Epidermal melanocyte (primary cell): ENCODE data around the gene HOXD8.

Experiments
- DNase-seq: peaks from one replicate; pipeline ENCODE4 v3.0.0; 2011; ENCODE audit warnings: low spot score; ENCODE audit not compliant: insufficient read length

HOXD8 gene

GRCh38 chr2:176102309-176102866, 27.1 kb upstream of the HOXD8 start:
- DNase-seq, result no peak

DNA sequence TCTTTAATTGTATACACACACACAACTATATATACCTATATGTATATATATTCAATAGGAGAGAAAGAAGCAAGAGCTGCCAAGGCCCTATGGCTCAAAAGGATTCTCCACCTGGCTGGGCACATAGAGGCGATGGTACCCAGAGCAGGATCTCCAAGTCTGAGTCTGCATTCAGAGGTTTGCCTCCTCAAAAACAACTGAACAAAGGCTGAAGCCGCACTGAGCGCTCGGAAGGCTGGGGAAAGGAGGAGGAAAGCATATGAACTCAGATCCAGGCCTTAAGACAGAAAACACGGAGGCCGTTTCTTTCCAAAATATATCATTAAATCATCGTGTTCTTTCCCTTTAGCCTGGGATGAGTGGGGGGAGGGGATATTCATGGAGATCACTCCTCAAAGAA, 26.3 kb upstream of the HOXD8 start:
- DNase-seq, result no peak

- no peak for DNase-seq
Measured at GRCh38 chr2:176103742-176104315, 25.7 kb upstream of the HOXD8 start.

DNA sequence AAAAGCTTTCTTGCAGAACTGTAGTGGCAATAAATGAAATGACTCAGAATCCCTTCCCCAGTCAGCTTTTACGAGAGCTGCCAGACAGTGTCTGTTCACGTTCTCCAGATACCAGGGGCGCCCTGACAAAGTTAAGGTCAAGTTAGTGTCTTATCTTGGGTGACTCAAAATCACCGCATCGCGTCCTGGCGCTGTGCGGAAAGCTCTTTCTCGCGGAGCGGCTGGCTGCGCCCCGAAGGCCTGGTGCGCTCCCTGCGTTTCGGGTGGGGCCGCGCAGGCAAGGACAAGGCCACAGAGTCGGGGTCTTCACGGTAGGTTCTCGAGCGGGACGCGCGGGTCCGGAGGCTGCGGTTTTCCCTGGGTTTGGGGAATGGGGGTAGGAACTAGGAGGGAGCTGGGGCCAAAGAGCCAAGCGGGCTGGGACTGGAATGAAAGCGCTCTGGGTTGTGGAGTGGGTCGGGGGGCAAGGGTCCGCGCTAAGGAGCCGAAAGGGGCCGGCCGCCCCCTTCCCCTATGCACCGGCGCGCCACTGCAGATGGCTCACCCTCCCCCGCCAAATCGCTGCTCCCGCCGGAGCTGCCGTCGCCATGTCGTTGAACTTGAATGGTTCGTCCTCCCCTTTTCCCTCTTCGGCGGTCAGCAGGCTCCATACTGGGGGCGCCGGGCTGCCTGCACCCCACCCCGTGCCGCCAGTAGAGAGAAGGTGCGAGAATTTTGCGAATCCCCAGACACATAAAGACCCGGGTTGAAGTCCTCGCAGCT, 25.0 kb upstream of the HOXD8 start:
- peak; percentile 71 for DNase-seq

DNA sequence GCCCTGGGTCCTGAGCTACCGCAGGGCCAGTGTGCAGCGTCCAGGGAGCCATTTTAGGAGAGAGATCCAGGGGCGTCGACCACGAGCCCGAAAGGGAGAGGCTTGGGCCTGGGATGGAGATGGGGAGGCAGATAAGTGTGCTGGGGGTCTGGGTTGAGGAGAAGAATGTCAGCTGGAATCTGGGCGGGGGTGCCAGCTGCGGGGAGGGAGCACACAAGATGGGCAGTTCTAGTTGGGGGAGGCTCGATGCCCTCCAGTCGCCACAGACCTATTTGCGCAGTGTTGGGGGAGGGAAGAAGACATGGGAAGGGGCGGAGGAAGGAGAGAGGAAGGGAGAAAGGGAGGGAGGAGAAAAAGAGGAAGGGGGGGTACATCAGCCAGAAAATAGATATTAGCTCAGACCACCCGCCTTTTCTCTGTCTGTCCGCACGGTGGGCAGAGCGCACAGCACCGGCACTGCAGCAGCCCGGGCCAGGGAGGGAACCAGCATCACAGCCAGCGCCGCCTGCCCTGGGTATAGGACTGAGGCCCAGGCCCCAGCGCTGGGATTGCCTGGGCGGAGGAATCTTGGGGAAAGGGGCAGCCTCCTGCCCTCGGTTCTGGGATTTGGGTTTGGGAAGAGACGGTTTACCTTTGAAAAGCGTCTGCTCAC, 24.3 kb upstream of the HOXD8 start:
- no peak for DNase-seq

GRCh38 chr2:176105730-176106580, 23.6 kb upstream of the HOXD8 start:
- DNase-seq, result no peak

- no peak for DNase-seq
Measured at GRCh38 chr2:176106581-176107539, 22.6 kb upstream of the HOXD8 start, which contains the start of gene HOXD11. TSS of gene HOXD11 (plus strand) at chr2:176107280. CDS start at chr2:176107356, 76 bp downstream.

DNA sequence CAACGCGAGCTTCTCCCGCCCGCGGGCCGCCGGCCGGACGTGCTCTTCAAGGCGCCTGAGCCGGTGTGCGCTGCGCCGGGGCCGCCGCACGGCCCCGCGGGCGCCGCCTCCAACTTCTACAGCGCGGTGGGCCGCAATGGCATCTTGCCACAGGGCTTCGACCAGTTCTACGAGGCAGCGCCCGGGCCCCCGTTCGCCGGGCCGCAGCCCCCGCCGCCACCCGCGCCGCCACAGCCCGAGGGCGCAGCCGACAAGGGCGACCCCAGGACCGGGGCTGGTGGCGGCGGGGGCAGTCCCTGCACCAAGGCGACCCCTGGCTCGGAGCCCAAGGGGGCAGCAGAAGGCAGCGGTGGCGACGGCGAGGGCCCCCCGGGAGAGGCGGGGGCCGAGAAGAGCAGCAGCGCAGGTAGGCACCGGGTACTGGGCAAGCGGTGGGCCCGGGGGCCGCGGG, 21.7 kb upstream of the HOXD8 start:
- no peak for DNase-seq

DNA sequence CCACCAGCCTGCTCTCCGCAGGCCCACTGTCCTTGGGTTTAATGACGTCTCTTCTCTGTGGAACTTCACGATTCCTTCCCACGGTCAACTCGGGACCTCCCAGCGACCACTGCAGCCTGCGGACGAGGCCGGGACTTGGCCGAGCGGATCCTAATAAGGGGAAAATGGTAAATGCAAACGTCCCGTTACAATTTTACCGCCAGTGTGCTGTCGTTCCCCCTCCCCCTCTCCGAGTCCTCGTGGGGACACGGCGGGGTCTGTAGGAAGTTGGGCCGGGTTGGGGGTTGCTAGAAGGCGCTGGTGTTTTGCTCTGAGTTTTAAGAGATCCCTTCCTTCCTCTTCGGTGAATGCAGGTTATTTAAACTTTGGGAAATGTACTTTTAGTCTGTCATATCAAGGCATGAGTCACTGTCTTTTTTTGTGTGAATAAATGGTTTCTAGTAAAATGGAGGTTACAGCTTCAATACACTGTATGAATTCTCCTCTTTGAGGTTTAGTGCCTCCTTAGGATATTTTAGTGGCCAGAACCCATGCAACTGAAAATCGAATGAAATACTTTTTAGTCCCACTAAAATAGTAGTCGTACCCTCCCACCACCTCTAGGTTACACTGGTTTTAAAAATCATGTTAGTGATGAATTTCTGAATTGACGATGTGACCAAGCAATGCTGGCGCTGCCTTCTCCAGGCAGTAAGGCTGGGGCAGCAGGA, 20.2 kb upstream of the HOXD8 start:
- DNase-seq, result no peak

DNA sequence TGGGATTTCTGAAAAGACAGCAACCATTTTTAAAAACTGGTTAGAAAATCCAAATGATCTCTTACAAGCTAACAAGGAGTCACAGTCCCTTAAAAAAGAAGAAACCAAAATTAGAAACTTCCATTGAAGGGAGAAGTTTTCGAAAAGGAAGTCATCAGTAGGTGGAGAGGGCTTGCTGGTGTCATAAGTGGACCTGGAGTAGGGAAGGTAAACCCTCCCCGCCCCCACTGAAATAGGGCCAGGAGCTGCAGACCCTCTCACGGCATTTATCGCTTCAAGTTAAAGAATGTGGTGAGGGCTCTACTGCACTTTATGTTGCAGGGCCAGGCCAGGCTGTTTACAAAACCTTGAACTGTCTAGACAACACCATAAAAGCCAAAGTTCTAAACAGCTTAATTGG, 19.6 kb upstream of the HOXD8 start:
- DNase-seq, result no peak

DNA sequence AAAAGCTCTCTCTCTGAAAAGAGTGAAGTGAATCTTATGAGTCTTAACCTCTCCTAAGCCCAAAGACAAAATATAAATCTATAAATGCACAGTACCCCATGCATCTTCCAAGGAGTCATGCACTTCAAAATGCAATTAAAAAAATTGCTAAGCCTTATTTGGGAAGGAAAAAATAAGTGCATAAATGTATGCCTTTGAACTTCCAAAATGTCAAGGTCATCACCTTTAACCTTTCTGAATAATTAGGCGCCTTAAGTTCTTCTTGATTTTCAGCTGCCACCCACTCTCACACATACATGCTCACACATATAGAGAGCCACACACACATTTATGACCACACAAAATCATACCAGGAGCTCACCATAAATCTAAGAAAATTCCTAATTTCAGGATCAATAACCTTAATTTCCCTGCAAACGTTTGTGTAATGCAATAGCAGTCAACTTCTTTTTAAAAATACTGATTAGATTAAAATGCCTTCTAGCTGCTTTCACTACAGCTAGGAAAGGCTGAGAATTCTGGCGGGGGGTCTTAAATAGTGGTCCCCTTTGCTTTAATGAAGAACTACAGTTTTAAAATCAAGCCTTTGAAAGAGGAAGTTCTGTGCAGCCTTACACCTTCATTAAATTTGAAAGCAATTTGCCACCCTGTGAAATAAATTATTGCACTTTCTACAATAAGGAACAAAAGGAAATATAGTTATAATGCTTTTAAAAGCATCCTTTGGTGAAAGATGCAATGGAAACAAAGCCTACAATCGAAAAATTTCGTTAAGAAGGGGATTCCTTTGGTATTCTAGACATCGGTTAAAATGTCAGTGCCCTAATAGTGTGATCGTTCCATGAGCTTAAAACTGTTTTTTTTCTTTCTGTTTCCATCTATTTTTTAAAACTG, 18.8 kb upstream of the HOXD8 start:
- DNase-seq, result no peak

DNA sequence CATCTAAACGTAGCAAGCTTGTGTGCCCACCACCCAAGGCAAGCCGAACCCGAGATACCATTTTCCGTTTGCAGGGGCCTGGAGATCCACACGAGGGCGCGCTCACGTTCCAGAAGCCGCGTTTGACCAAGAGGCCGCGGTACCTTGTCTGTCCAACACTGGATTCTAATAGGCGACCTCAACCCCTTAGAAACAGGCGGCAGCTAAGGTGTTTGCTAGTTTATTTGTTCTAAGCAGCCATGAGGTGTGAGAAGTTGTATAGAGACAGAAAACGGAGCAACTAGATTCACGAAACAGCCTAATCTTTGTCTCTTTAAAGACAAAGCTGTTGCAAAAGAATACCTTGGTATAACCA, 18.2 kb upstream of the HOXD8 start:
- no peak for DNase-seq

DNA sequence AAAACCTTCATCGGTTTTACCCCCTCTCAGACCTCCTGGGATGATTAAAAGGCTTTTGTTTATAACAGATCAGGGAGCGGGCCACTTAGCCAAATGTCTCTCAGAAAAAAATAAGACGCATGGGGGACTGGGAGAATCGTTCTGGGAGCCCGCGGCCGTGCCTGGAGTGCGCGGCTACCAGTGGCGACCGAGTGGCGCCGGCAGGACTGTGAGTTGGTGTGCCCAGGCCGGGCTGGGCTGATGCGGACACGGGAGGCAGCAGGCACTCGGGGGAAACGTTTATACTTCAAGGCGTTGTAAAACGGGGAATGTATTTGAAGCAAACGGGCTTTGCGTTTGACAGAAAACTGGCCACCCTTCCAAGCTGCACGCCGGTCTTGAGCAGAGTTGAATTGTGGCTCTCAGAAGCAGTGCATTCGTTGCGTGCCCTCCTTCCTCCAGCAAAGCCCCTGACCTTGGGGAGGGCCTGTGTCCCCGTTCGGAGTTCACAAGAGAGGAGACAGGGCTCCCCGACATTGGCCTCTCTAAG, 17.6 kb upstream of the HOXD8 start:
- DNase-seq, result no peak

- DNase-seq, result no peak
Measured at GRCh38 chr2:176112375-176113302, 16.9 kb upstream of the HOXD8 start.

GRCh38 chr2:176114120-176114929, 15.2 kb upstream of the HOXD8 start:
- no peak for DNase-seq

DNA sequence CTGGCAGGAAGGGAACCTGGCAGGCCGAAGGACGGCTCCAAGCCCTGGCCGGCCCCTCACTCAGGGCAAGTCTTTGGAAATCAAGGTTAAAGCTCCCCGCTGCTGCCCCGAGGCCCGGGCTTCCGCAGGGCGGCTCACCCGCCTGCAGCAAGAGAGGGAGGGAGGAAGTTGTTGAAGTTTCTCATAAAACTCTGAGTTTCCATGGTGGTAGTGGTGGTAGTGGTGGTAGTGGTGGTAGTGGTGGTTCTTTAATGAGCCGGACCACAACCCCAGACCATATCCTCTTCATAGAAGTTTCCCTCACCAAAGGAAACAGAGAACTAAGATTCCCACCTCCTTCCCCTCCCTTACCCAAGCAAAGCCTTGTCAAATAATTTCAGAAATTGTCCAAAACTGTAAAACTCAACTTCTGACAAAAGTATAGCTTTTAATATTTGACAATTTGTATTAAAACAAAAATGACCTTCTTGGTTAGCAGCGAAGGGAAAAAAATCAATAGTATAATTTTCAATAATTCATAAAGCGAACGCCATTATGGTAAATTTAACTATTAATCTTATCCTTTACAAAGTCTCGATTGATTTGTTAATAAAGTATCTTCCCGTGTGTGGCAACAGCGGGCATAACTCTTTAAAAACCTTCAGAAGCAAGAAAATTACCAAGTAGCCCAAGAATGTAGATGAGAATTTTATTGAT, 14.4 kb upstream of the HOXD8 start:
- no peak for DNase-seq
